GM21825 (cell line): Measurements from ENCODE around the gene WFIKKN1.
"Not testable (repeated sequence)": the region's sequence is repeated elsewhere in the genome, so short reads cannot be mapped to it uniquely, and the experiment has no call there.

Source experiments
- ATAC-seq: cut with Tn5 transposase; IDR thresholded peaks from one replicate; pipeline ENCODE4 v1.9.1; 2021; ENCODE audit warnings: mild to moderate bottlenecking, moderate library complexity; ENCODE audit not compliant: unreplicated experiment

Gene WFIKKN1

DNA sequence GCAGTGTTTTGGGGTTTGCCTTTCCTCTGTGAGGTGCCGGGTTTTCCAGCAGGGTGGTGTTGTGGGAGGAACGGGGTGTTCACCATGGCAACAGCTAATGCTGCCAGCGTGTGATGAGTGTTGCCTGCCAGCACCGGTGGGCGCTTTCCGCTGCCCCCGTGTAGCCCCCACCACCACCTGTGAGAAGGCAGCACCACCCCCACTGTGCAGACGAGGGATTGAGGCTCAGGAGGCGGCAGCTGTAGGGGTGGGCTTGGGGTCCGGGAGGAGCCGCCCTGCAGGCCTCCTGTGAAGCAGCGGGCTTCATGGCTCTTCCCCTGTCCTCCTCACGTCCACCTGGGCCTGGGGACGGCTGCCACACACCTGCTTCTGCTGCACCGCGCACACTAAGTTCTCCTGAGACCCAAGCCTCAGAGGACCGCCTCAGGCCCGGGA, 35.7 kb upstream of the WFIKKN1 start:
- no peak for ATAC-seq

DNA sequence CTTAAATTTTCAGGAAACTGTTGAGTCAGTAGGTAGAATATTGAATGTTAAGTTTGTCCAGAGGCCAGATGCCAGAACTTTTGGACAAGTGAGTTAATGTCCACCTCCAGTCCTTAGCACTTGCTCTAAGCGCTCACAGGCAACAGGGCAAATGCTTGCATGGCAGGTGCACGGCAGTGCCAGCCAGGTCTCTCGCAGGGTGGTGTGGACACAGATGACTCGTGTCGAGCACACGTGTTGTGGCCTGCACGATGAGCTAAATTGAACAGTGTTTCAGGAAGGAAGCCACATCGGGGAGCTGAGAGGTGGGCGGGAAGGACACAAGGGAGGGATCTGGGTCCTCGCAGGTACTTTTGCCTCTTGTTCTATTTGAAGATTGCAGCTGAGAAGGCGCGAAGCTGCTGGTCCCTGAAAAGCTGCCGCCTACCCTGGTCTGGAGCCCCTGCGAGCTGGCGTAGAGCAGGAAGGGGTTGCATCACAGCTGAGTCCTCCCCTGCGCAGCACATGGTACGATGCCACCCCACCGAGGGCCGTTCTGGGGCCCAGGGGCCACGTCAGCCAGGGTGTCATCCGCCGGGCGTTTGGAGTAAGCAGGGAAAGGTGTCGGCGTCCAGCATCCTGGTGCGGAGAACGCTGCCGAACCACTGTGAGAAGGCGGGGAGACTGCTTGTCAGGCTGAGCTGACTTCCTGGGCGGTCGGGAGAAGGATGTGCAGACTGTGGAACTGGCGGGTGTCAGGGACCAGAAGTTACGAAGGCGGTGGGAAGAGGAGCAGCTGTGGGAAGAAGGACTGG, 34.6 kb upstream of the WFIKKN1 start:
- no peak for ATAC-seq

GRCh38 chr16:596736-597060, 34.1 kb upstream of the WFIKKN1 start:
- no peak for ATAC-seq

- not testable (repeated sequence) for ATAC-seq
These were observed 33.1 kb upstream of the WFIKKN1 start for GRCh38 chr16:597655-598054.

DNA sequence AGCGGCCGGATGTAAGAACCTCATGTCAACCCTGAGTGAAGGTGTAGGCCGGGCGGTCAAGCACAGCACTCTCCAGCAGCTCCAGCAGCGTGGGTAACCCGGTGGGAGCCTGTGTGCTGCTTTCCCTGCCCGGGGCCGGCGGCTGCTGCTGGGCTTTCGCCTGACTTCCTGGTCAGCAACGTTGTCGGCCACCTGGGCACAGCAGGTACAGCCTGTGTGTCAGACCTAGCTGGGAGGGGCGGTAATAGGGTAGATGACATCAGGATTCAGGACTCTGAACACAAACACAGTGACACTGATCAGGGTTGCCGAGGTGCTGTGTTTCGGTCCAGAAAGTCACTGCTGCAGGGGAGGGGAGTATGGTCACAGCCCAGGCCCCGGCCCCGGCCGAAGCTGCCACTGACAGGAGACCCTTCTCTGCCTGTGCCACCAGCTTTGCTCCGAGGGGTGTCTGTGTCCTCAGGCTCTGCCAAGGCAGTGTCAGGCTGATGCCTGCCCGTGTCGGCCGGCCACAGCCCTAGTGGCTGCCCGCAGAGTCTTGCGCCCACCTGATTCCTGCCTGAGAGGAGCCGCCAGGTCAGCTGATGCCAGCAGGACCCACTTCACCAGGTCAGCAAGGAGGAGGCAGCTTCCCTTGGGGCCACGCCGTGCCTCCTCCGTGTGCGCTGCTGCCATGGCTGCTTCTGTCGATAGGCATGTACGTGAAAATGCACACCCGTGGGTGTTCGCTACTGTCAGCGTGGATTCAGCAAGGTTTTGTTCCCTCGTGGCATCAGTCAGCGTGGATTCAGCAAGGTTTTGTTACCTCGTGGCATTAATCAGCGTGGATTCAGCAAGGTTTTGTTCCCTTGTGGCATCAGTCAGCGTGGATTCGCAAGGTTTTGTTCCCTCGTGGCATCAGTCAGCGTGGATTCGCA, 31.7 kb upstream of the WFIKKN1 start:
- no peak for ATAC-seq

DNA sequence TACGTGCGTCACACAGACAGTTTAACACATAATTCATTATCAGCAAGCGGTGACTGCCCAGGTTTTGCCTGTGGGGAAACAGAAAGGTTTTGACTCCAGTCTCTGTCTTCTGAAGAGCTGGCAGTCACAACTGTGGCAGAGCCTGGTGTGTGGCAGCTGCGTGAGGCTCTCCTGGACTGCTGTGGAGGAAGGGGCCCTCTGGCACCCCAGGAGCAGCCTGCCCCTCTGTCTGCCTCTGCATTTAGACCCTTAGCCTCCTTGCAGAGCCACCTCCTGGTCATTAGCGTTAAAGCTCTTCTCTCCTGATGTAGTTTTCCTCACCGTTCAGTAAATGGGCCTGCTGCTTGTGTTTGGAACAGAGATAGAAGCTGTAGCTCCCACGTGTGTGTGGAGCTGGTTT, 30.0 kb upstream of the WFIKKN1 start:
- no peak for ATAC-seq

- ATAC-seq, result no peak
These were observed 26.9 kb upstream of the WFIKKN1 start for GRCh38 chr16:603933-604332.

- no peak for ATAC-seq
These were observed 24.0 kb upstream of the WFIKKN1 start for GRCh38 chr16:606656-607307.

GRCh38 chr16:608019-608418, 22.8 kb upstream of the WFIKKN1 start:
- no peak for ATAC-seq

DNA sequence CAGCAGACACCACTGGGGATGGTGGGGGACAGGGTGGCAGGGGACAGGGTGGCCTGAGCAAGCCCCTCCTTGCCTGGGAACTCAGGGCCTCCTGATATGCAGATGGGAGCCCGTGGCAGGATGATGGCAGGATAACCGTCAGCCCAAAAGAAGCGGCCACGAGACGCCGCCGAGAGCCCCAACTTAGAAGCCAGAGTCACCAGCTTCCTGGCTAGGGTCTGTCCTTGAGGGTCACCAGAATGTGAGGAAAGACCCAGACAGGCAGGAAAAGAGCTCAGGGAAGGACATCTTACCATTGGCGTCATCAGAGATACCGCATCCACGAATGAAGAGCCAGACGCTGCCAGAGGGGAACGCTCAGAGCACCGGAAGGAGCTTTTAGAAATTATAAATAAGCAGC, 21.5 kb upstream of the WFIKKN1 start:
- ATAC-seq, result no peak

DNA sequence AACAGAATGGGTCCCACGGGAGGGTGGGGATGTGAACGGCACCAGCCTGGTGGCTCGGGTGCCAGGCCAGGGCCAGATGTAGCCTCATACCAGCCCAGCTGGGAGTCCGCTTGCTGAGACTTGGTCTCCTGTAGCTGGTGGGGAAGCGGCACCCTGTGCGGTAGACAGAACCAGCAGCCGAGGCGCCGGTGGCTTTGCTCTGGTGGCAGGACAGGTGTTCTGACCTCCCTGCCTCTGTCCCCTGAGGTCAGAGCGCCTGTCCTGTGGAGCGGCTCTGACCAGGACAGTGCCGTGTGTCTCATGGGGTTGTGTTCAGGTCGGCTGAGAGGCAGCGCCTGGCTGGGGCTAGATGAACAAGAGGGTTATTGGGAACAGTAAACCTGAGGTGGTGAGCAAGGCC, 20.8 kb upstream of the WFIKKN1 start:
- no peak for ATAC-seq

DNA sequence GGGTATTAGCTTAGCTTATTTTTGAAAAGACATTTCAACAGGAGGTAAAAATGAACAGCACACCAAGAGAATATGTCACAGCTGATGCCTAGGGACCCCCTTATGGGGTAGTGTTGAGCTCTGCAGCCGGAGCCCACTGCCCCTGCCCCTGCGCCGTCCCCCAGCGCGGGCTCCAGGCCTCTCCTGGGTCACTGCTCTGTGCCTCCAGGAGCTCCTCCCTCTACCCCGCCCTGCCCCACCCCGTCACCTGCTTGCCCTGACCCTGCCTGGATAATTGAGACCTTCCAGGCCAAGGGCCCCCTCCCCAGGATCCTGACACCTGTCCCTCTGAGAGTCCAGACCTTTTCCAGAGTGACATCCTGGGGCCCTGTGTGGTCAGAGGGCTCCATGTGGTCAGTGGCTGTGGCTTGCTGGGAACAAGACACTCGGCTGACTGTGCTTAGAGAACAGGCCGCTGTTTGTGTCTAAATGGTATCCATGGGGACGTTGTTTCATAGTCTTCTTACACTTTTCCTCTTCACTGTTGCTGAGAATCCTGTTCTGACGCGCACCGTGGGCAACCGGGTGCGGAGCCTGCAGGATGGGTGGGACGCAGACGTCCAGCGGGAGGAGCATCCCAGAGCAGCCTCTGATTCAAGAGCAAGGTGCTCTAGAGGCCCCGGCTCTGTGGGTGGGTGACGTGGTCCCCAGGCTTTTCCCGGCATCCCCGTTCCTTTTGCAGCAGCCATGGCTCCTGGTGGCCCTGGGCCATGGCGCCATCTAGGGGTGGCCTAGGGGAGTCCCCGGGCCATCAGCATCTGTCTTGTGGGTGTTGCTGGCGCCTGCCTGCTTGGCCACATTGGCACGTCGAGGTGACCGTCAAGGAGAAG, 20.0 kb upstream of the WFIKKN1 start:
- ATAC-seq, result no peak

GRCh38 chr16:615122-615521, 15.7 kb upstream of the WFIKKN1 start:
- no peak for ATAC-seq

DNA sequence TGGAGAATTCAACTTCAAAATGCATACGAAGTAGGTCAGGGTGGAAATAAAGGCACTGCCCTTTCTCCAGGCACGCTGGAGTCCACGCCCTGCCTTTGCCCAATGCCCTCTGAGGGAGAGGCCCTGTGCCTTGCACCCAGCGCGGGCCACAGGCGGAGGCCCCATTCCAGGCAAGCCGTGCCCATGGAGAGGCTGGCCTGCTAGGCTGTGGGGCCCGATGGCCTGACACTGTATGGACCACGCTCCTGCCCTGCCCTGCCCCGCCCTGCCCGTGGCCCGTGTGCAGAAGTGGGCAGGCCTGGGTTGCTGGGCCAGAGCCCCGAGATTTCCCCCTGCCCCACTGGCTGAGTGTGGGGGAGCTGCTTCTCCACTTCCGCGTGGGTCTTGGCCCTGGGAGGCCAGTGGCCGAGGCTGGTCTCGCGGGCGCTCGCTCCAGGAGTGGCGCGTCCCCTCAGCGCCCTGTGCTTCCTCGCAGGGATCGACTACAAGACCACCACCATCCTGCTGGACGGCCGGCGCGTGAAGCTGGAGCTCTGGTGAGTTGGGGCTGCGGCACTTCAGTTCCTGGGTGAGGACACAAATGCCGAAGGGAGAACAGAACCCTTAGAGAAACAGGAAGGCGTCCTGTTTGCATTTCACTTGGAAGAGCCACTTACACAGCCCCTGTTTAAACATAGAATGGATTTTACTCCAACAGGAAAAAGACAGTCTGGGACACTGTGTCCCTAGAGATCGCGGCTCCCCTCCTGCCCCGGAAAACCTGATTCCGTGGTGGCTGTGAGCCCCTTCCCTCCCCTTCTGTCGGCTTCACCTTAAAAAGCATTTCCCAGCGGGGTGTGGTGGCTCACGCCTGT, 13.8 kb upstream of the WFIKKN1 start:
- ATAC-seq, result no peak

- ATAC-seq, result no peak
These were observed 12.9 kb upstream of the WFIKKN1 start for GRCh38 chr16:617855-618254.

DNA sequence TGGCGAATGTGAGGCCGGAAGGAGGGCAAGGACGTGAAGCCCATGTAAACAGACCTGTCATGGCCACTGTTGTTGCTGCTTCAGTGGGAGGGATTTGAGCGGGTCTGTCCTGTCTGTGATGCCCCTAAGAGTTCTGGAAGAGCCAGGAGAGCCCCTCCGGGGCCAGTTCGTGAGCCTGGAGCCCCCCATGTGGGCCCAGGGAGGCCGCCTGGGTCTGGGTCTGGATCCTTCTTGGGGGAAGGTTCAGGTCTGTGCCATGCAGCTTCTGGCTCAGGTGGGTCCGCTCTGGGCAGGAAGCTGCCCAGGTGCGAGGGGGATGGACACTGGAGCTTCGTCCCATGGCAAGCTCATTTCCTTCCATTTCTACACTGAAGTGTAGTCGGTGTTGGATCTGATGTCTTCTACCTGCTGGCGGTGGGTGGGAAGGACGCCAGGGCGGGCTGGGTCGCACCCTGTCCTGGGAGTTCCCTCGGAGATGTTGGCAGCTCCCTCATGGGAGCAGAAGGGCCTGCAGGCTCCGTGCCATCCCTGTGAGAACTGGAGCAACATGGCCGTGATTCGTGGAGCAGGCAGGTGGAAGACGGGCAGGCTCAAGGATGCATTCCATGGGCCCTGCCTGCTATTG, 11.2 kb upstream of the WFIKKN1 start:
- no peak for ATAC-seq

DNA sequence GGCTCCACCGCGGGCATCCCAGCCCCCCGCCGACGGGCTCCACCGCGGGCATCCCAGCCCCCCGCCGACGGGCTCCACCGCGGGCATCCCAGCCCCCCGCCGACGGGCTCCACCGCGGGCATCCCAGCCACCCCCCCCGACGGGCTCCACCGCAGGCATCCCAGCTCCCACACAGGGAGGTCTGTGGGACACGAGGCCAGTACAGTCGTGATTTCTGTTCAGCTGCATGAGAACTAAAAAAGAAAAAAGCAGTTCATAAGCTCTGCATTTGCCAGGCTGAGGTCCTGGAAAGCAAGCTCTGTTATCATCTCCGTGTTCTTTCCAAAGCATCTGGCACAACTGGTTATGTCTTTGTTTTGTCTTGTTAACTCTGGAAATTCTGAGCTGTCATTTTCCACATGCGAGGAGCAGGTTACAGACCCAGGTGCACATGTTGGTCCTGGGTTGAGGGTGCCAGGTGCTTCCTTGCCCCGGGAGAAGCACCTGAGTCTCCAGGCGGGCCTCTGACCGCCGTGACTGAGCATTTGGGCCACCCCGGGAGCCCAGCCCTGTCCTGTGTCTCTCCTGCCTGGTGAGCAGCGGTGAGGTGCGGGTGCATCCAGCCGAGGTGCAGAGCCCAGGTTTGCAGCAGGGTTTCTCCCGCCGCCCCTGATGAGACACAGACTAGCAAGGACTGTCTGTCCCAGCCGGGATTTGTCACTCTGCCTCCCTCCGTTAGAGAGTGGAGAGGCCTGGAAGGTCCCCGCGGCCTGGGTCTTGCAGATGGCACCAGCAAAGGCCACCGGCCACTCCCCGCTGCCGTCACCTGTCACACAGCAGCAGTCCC, 9.9 kb upstream of the WFIKKN1 start:
- ATAC-seq, result no peak

DNA sequence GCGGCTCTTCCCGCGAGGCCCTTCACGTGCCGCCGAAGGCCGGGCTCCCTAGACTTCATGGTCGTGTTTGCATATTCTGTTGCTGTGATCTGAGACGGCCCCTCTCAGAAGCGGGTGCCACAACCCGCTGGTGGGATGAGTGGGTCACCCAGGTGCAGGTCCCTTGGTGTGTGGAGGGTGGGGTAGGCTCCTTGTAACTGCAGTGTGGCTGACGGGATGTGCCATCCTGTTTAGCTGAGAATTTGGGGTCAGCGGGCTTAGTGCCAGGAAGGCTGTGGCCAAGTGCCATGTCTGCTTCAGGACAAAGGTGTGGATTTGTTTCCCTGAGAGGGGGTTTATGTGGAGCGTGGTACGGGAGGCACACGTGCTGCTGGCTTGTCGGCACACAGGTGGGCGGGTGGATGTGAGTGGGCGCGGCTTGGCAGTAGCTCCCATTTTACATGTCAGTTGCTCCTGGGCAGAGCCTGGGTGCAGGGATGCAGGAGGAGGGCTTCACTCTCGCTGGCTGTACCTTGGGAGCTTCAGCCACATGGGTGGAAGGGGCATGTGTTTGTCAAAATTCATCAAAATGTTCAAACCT, 9.2 kb upstream of the WFIKKN1 start:
- ATAC-seq, result no peak
